Measurements from ENCODE around the gene RHBDL2. TPM values are rescaled to one million over a fixed set of nuclear protein-coding genes. Genes with fewer than 3 reads are reported as not detected.
A peak's percentile ranks its signal among the peaks of the same experiment; 100 is the strongest.

RHBDL2 gene
- total and polyA plus RNA-seq, 2 of the 4 experiments (the other 2 are of a cell fraction) = 0.36 to 0.38 TPM

GRCh38 chr1:38839363-38839762 lies 102.3 kb downstream of the RHBDL2 start:
- H4K8ac ChIP-seq (ENCODE audit: low read depth in 2 of 2, low read length in 2 of 2) = no peak overlapping the region
- no peak overlapping the region for H3K14ac ChIP-seq (replicated peaks; ENCODE audit: low read depth, low read length)
- ATAC-seq (ENCODE audit: low read depth) = no peak
- H3K4me1 ChIP-seq (ENCODE audit: control insufficient read depth, insufficient read depth, low read length) = peaks cover 2% of the 10 kb centered on the region; the same call in 1 of the 2 replicates
- no peak overlapping the region for H4K5ac ChIP-seq (ENCODE audit: low read depth, low read length)
- intact Hi-C loops (cut with micrococcal nuclease) = no loop called here
- DNase-seq = no peak
- H3K79me1 ChIP-seq (ENCODE audit: low read depth in 1 of 2, low read length in 2 of 2) = peaks cover 4 to 6% of the 10 kb centered on the region in 2 experiments; a peak in 2 of 4 replicates
- H3K56ac ChIP-seq (ENCODE audit: extremely low read depth, insufficient read depth, low read length) = no peak overlapping the region
- H2BK15ac ChIP-seq (ENCODE audit: low read depth, low read length) = no peak overlapping the region
- H3K36me3 ChIP-seq (ENCODE audit: control insufficient read depth, insufficient read depth, low read length) = peaks cover 23% of the 10 kb centered on the region
- no peak overlapping the region for H2AFZ ChIP-seq (replicated peaks; ENCODE audit: low read length, poor library complexity)
- TF ChIP-seq ELK1 (IDR thresholded peaks at IDR 0.05; ENCODE audit: borderline replicate concordance, low read depth, low read length) (no peak), NFE2L2 (IDR thresholded peaks at IDR 0.05; ENCODE audit: low read depth, low read length) (no peak), MAZ (IDR thresholded peaks at IDR 0.05; ENCODE audit: borderline replicate concordance, low read depth, low read length) (no peak), RFX5 (IDR thresholded peaks at IDR 0.05; ENCODE audit: low read depth, low read length) (no peak), CHD1 (IDR thresholded peaks at IDR 0.05; ENCODE audit: low read depth, low read length) (no peak), FOS (IDR thresholded peaks at IDR 0.05; ENCODE audit: low read depth, low read length) (no peak), RCOR1 (IDR thresholded peaks at IDR 0.05; ENCODE audit: insufficient replicate concordance, low read length) (no peak), CEBPB (IDR thresholded peaks at IDR 0.05; ENCODE audit: low read depth, low read length) (no peak), USF2 (IDR thresholded peaks at IDR 0.05; ENCODE audit: low read depth, low read length) (no peak), MAFK (IDR thresholded peaks at IDR 0.05; ENCODE audit: low read depth, low read length) (no peak), CTCF (conservative IDR thresholded peaks at IDR 0.05; ENCODE audit: low read depth, low read length) (no peak), POLR2A (IDR thresholded peaks at IDR 0.05; ENCODE audit: low read depth, low read length) (no peak), RAD21 (IDR thresholded peaks at IDR 0.05; ENCODE audit: low read length) (no peak)
- H2BK120ac ChIP-seq (ENCODE audit: low read depth, low read length) = no peak overlapping the region
- CTCF ChIA-PET = no interaction called here
- no TSS peak for BruUV-seq (replicated peaks)
- H4K20me1 ChIP-seq (ENCODE audit: insufficient read depth, low read length) = no peaks in the 10 kb centered on the region; the same call in 1 of the 2 replicates
- H3K9me1 ChIP-seq (ENCODE audit: insufficient read depth, low read length) = no peaks in the 10 kb centered on the region
- no peak overlapping the region for H3K18ac ChIP-seq (ENCODE audit: low read depth, low read length)
- peak overlapping the region; percentile 63 for H2AK9ac ChIP-seq (replicated peaks; ENCODE audit: low read depth, low read length, poor library complexity)
- no peak overlapping the region for H2BK20ac ChIP-seq (ENCODE audit: low read depth, low read length)
- H3K4me3 ChIP-seq (ENCODE audit: insufficient read depth, low read depth, low read length) = no peak overlapping the region
- H3K9ac ChIP-seq (ENCODE audit: low read depth, low read length) = no peak overlapping the region
- POLR2A ChIA-PET (ENCODE audit: unreplicated experiment) = no interaction called here
- no peak overlapping the region for H3K27ac ChIP-seq (ENCODE audit: insufficient read depth, low read length)
- dilution Hi-C loops (cut with HindIII; ENCODE audit: low sequenced_read_pairs, unreplicated experiment) = no loop called here
- in situ Hi-C loops (cut with MboI; ENCODE audit: low sequenced_read_pairs) = no loop called here
- no peak overlapping the region for H3K4me2 ChIP-seq (ENCODE audit: low read depth, low read length)
- no peak overlapping the region for H3K4ac ChIP-seq (ENCODE audit: low read depth, low read length)
- H2BK5ac ChIP-seq (ENCODE audit: low read depth, low read length, poor library complexity, severe bottlenecking) = no peak overlapping the region
- WGBS, 2 experiments (ENCODE audit: extremely low coverage in 2 of 2, insufficient read length in 1 of 2) = 93% methylated on average over 7 of the region's 9 CpGs; no CpG with 5 or more reads in 1 of the 2 experiments
- H4K91ac ChIP-seq (ENCODE audit: insufficient read depth, low read depth, low read length) = no peak overlapping the region
- no peaks in the 10 kb centered on the region for H3K27me3 ChIP-seq (ENCODE audit: control insufficient read depth, insufficient read depth, low read length)
- H3K9me3 ChIP-seq (ENCODE audit: control insufficient read depth, insufficient read depth, low read length) = no peaks in the 10 kb centered on the region
- no peak overlapping the region for H3K23ac ChIP-seq (ENCODE audit: low read depth, low read length)
- H2AK5ac ChIP-seq (ENCODE audit: low read depth, low read length) = no peak overlapping the region

All from IMR-90 (cell line).